GM23248 (cell line): ENCODE data around the gene ANKFN1.
"Not testable (repeated sequence)": the region's sequence is repeated elsewhere in the genome, so short reads cannot be mapped to it uniquely, and the experiment has no call there.

Experiments used
- EZH2 ChIP-seq: fragments of 200-600 bp; sonication (generic); IDR thresholded peaks from 2 replicates; pipeline ENCODE4 v1.6.1; 2018; ENCODE audit warnings: antibody characterized with exemption, mild to moderate bottlenecking; ENCODE audit not compliant: insufficient read depth, poor library complexity, severe bottlenecking
- EZH2phosphoT487 ChIP-seq: fragments of 200-600 bp; sonication (generic); IDR thresholded peaks from 2 replicates; pipeline ENCODE4 v1.6.1; 2018; ENCODE audit warnings: antibody characterized with exemption, moderate library complexity, mild to moderate bottlenecking, low read depth; ENCODE audit not compliant: insufficient read depth

GRCh38 chr17:56412356-56412755 is 259.1 kb downstream of the ANKFN1 start:
- not testable (repeated sequence) for TF ChIP-seq EZH2, EZH2phosphoT487
